PC-3 (cell line): ENCODE results near the gene SMPX. TPM values are rescaled to one million over a fixed set of nuclear protein-coding genes. Genes with fewer than 3 reads are reported as not detected.

Experiments used
- ATAC-seq: fragments of 200-7000 bp; cut with Tn5 transposase; 2 replicates; pipeline ENCODE4 v1.9.1; 2020; ENCODE audit warnings: mild to moderate bottlenecking, moderate library complexity
- BruUV-seq: library from RNA; stranded (reverse); fragments of 400-500 nt; replicated peaks from 2 replicates; lab custom pipeline; 2021; lab: Mats Ljungman, UMichigan
- CTCF ChIA-PET: fragments of 300-600 bp; sonication (Branson Sonifier 250); formaldehyde crosslinking; loops from one replicate; lab custom pipeline; 2022; ENCODE audit warnings: antibody characterized with exemption; lab: Charles Lee
- POLR2A ChIA-PET: fragments of 300-600 bp; sonication (Branson Sonifier 250); formaldehyde crosslinking; loops from one replicate; lab custom pipeline; 2022; ENCODE audit warnings: antibody characterized with exemption; ENCODE audit not compliant: unreplicated experiment; lab: Charles Lee
- DNase-seq: peaks from one replicate; pipeline ENCODE4 v3.0.0-alpha.2; 2015
- H2AFZ ChIP-seq: fragments of 300-600 bp; sonication (generic); 2 replicates; pipeline ENCODE4 v1.6.0; 2016; ENCODE audit warnings: antibody characterized with exemption, low read length
- H3F3A ChIP-seq: fragments of 300-600 bp; sonication (generic); one replicate; pipeline ENCODE4 v1.6.0; 2017; ENCODE audit warnings: antibody characterized with exemption, low read length, control low read depth, mild to moderate bottlenecking; ENCODE audit not compliant: unreplicated experiment
- H3K27ac ChIP-seq: fragments of 300-600 bp; sonication (generic); 2 replicates; pipeline ENCODE4 v1.5.1; 2016; ENCODE audit warnings: mild to moderate bottlenecking, low read length
- H3K27me3 ChIP-seq: fragments of 300-600 bp; sonication (generic); 2 replicates; pipeline ENCODE4 v1.6.1; 2016; ENCODE audit warnings: low read length, mixed read lengths
- H3K36me3 ChIP-seq: fragments of 300-600 bp; sonication (generic); 2 replicates; pipeline ENCODE4 v1.6.1; 2016; ENCODE audit warnings: low read depth, mixed run types, low read length, mixed read lengths
- H3K4me1 ChIP-seq: fragments of 300-600 bp; sonication (generic); 2 replicates; pipeline ENCODE4 v1.5.1; 2016; ENCODE audit warnings: low read length; ENCODE audit not compliant: insufficient read depth
- H3K4me2 ChIP-seq: fragments of 300-600 bp; sonication (generic); 2 replicates; pipeline ENCODE4 v1.6.0; 2016; ENCODE audit warnings: low read length
- H3K4me3 ChIP-seq: fragments of 300-600 bp; sonication (generic); 2 replicates; pipeline ENCODE4 v1.5.1; 2016; ENCODE audit warnings: mild to moderate bottlenecking, low read length, mixed read lengths
- H3K79me2 ChIP-seq: fragments of 300-600 bp; sonication (generic); 2 replicates; pipeline ENCODE4 v1.6.1; 2017; ENCODE audit warnings: low read length, mixed read lengths
- H3K9ac ChIP-seq: fragments of 300-600 bp; sonication (generic); 2 replicates; pipeline ENCODE4 v1.6.0; 2016; ENCODE audit warnings: mild to moderate bottlenecking, low read length
- H3K9me2 ChIP-seq: fragments of 300-600 bp; sonication (generic); replicated peaks from 2 replicates; pipeline ENCODE4 v1.6.1; 2016; ENCODE audit warnings: mixed run types, low read length, mixed read lengths
- H3K9me3 ChIP-seq: fragments of 300-600 bp; sonication (generic); 2 replicates; pipeline ENCODE4 v1.6.1; 2016; ENCODE audit warnings: low read length, mixed read lengths
- H4K20me1 ChIP-seq: fragments of 300-600 bp; sonication (generic); 2 replicates; pipeline ENCODE4 v1.6.1; 2016; ENCODE audit warnings: low read length, mixed read lengths
- EZH2 ChIP-seq: fragments of 300-600 bp; sonication (generic); IDR thresholded peaks from one replicate; pipeline ENCODE4 v1.6.1; 2017; ENCODE audit warnings: antibody characterized with exemption, mild to moderate bottlenecking, low read length; ENCODE audit not compliant: unreplicated experiment
- EZH2phosphoT487 ChIP-seq: fragments of 300-600 bp; sonication (generic); IDR thresholded peaks from 2 replicates; pipeline ENCODE4 v1.6.1; 2018; ENCODE audit warnings: mild to moderate bottlenecking, antibody characterized with exemption, low read length, borderline replicate concordance
- intact Hi-C: fragments of 100-400 bp; cut with micrococcal nuclease; formaldehyde crosslinking; loops from 2 replicates; pipeline ENCODE4 v1.9.0; 2023
- total RNA-seq: library from RNA; depleted of rRNA; stranded (reverse); fragments of >200 nt; gene quantifications from 2 replicates; pipeline ENCODE4 v1.2.3, GENCODE V29; 2014
- TF ChIP-seq, protein P1 (sequence below): fragments of 300-600 bp; sonication (generic); conservative IDR thresholded peaks from 2 replicates; pipeline ENCODE4 v1.5.1; 2017; ENCODE audit warnings: antibody characterized with exemption, low read depth, mild to moderate bottlenecking, low read length

Gene SMPX
- total RNA-seq, 1 experiment from 2014 or later, result not detected

DNA sequence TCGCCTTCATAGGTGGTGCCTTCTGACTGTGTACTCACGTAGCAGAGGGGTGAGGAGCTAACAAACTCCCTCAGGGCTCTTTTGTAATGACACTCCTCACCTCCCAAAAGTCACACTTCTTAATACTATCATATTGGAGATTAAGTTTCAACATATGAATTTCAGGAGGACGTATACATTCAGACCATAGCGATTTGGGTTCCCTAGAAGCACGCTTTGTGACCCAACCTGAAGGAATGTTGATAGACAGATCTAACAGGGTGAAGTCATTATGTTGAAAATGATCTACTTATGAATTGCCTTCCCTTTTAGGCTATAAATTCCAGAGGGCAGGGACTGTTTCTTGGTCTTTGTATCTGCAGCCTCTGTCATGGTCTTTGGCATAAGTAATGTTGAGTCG is 96.6 kb downstream of the SMPX start:
- H3K27ac ChIP-seq, result no peak overlapping the region; the same call in 1 of the 2 replicates
- POLR2A ChIA-PET, result no interaction called here

DNA sequence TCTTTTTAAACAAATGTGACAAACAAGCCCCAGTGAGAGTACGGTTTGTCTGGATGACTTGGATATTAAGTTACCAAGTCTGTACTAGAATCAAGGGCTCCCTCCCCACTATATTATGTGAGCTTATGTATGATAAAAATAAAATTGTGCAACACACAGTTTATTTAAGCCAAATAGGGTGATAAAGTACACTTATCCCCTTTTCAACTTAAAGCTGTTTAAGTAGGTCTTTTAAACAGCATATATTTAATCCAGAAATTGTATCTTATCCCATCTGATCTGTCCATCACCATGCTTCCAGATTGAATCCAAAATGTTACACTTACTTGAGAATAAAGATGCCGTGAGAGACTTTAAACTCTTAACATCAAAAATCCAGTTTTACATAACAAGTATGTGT is 97.8 kb downstream of the SMPX start:
- no peaks in the 10 kb centered on the region for H4K20me1 ChIP-seq
- no peak overlapping the region for H2AFZ ChIP-seq
- H3K27me3 ChIP-seq, result no peaks in the 10 kb centered on the region
- BruUV-seq, result no TSS peak
- TF ChIP-seq EZH2 (no peak), EZH2phosphoT487 (no peak)
- TF ChIP-seq, protein P1, sequence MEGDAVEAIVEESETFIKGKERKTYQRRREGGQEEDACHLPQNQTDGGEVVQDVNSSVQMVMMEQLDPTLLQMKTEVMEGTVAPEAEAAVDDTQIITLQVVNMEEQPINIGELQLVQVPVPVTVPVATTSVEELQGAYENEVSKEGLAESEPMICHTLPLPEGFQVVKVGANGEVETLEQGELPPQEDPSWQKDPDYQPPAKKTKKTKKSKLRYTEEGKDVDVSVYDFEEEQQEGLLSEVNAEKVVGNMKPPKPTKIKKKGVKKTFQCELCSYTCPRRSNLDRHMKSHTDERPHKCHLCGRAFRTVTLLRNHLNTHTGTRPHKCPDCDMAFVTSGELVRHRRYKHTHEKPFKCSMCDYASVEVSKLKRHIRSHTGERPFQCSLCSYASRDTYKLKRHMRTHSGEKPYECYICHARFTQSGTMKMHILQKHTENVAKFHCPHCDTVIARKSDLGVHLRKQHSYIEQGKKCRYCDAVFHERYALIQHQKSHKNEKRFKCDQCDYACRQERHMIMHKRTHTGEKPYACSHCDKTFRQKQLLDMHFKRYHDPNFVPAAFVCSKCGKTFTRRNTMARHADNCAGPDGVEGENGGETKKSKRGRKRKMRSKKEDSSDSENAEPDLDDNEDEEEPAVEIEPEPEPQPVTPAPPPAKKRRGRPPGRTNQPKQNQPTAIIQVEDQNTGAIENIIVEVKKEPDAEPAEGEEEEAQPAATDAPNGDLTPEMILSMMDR, result no peak
- H3K36me3 ChIP-seq, result no peaks in the 10 kb centered on the region
- ATAC-seq (no peak), DNase-seq (no peak)
- H3K79me2 ChIP-seq, result no peaks in the 10 kb centered on the region
- no peak overlapping the region for H3K9ac ChIP-seq
- H3K9me2 ChIP-seq, result no peaks in the 10 kb centered on the region
- H3F3A ChIP-seq, result no peaks in the 10 kb centered on the region
- ChIA-PET POLR2A (no interaction called here), CTCF (no interaction called here)
- H3K9me3 ChIP-seq, result no peaks in the 10 kb centered on the region
- no peak overlapping the region for H3K27ac ChIP-seq
- H3K4me3 ChIP-seq, result no peak overlapping the region
- intact Hi-C loops, result no loop called here
- peaks cover 14% of the 10 kb centered on the region for H3K4me1 ChIP-seq
- no peak overlapping the region for H3K4me2 ChIP-seq

More for the DNA sequence above, 96.6 kb downstream of the SMPX start:
- intact Hi-C loops, result no loop called here
- ATAC-seq (peak; percentile 40), DNase-seq (peak; percentile 84)
- Histone ChIP-seq H3K4me3 (no peak overlapping the region), H3F3A (no peaks in the 10 kb centered on the region), H4K20me1 (no peaks in the 10 kb centered on the region), H3K9me2 (no peaks in the 10 kb centered on the region), H3K9ac (no peak overlapping the region), H3K9me3 (no peaks in the 10 kb centered on the region), H3K36me3 (no peaks in the 10 kb centered on the region), H3K79me2 (no peaks in the 10 kb centered on the region), H2AFZ (peak overlapping the region; percentile 36; the same call in 1 of the 2 replicates), H3K4me1 (peaks cover 16% of the 10 kb centered on the region), H3K4me2 (peak overlapping the region; percentile 47; the same call in 1 of the 2 replicates), H3K27me3 (no peaks in the 10 kb centered on the region)
- no peak for TF ChIP-seq EZH2phosphoT487
- TF ChIP-seq, protein P1, result no peak
- TF ChIP-seq EZH2, result no peak
- BruUV-seq, result no TSS peak
- CTCF ChIA-PET, result no interaction called here

DNA sequence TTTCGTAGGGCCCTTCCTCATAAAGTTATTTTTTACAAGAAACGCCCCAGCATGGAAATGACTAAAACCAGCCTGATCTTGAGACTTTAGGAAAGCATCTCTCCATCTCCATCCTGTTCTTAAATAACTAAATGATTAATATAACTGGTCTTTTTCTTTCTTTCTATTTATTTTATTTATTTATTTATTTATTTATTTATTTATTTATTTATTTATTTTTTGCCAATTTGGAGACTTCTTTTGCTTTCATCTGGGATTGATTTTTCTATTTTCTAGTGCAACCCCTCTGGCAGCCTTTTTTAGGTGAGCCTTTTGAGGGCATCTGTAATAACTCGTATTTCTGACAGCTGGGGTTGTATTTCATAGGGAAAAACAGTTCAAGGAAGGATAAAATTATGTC is 98.6 kb downstream of the SMPX start:
- no peaks in the 10 kb centered on the region for H3K9me3 ChIP-seq
- H3K4me1 ChIP-seq, result peaks cover 14% of the 10 kb centered on the region
- no peak overlapping the region for H3K4me2 ChIP-seq
- no TSS peak for BruUV-seq
- POLR2A ChIA-PET, result no interaction called here
- no peak overlapping the region for H3K27ac ChIP-seq
- CTCF ChIA-PET, result no interaction called here
- TF ChIP-seq, protein P1, result no peak
- TF ChIP-seq EZH2 (no peak), EZH2phosphoT487 (no peak)
- intact Hi-C loops, result no loop called here
- H3K36me3 ChIP-seq, result no peaks in the 10 kb centered on the region
- no peaks in the 10 kb centered on the region for H3K27me3 ChIP-seq
- no peaks in the 10 kb centered on the region for H3K79me2 ChIP-seq
- DNase-seq (no peak), ATAC-seq (no peak)
- H3K4me3 ChIP-seq, result no peak overlapping the region
- no peaks in the 10 kb centered on the region for H3F3A ChIP-seq
- H2AFZ ChIP-seq, result no peak overlapping the region
- H3K9me2 ChIP-seq, result no peaks in the 10 kb centered on the region
- H4K20me1 ChIP-seq, result no peaks in the 10 kb centered on the region
- H3K9ac ChIP-seq, result no peak overlapping the region
